ENCODE measurements around the gene RALA.

Gene RALA

DNA sequence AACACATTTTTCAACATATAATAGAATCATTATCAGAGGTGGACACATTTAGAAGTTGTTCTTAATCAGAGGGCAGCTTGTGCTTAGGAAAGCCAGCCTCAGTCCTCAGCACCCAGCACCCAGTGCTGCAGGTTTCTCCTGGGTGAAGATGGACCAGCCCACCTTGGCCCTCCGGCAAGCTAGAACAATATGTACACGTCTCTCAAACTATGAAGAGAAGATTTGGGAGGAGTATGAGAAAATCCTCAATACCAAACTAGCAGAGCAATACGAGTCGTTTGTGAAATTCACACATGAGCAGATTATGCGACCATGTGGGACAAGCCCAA, 13.5 kb upstream of the RALA start:
- no peak for DNase-seq (ENCODE audit: low read depth in 1 of 2, low spot score in 1 of 2)

DNA sequence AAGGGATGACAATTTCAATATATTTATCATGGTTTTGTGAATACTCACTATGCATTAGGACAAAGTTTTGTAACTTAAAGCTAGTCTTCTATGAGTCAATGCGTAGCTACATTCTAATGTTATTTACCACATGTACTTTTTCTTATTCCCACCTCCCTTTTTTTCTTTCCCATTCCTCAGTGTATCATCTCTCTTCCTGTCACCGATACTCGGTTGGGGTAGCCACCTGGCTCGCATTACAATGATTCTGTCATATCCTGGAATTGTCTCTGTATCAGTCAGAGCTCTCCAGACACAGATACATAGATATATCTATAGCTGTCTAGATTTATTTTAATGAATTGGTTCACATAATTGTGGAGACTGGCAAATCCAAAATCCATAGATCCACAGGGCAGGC, 9.8 kb upstream of the RALA start:
- DNase-seq (ENCODE audit: low read depth in 1 of 2, low spot score in 1 of 2) = no peak

DNA sequence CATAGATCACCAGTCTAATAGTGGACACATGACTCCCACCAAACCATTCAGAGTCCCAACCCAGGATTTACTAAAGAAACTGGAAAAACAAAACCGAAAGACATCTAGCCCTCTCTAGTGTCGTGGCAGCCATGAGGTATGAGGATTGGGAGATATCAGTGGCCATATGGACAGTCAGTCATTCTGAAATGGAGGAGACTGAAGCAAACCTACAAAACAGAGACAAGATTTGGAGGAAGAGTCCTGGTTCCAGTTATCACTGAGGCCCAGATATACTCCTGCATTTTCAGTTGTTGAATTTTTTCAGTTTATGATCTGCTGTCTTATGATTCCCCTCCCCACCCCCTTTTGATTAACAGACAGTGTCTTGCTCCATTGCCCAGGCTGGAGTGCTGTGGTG, 9.1 kb upstream of the RALA start:
- DNase-seq (ENCODE audit: low read depth in 1 of 2, low spot score in 1 of 2) = no peak

DNA sequence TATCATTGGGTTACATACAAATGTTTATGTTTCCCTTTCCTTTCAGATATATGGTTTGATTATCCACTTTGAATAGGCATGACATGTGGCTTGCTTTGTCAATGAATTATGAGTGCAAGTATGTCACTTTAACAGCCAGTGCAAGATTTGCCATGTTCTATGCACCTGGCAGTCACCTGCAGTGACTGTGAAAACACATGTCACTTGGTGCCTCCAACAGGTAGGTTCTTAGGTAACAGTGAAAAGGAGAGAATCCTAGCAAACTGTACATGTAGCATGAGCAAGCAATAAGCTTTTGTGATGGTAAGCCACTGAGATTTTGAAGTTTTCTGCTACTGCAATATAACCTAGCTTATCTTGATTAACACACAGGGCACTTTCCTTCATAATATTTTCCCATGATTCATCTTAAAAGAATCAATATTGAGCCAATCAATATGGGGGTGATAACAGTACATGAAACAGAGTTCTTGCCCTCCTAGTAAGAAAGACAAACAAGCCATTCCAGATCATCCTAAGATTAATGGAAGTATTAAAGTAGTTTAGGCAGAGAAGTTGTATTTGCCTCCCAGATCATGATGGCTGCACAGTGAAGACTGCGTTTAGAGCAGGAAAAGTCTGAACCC, 7.9 kb upstream of the RALA start:
- DNase-seq (ENCODE audit: low read depth in 1 of 2, low spot score in 1 of 2) = no peak

DNA sequence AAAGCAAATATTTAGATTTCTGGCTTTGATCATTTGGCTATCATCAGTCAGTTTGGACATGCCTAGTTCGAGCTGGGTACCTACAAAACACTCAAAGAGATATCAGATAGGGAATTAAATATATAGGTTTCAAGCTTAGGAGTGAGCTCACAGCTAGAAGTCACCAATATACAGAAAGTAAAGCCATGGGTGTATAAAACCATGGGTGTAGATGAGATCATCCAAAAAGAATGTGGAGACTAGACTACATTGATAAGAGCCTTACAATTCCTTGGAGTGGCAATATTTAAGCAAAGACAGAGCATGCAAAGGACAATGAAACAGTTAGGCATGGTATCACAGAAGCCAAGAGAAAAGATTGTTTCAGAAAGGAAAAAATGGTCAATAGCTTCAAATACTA, 7.2 kb upstream of the RALA start:
- no peak for DNase-seq (ENCODE audit: low read depth in 1 of 2, low spot score in 1 of 2)

DNA sequence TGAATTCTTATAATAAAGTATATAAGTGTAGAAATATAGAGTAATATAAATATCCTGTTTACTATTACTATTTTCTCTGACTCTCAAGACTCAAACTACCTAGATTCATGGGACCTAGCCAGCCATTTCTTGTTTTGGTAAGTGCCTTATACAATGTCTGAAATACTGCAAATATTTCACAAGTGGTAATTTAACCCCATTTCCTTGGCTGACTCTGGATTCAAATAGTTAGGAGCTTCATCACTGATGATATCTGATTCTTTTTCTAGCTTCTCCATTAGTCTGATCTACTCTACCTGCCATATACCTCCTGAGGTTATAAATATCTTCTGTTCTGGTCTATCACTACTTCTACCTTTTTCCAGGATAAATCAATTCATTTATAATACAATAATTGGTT, 6.4 kb upstream of the RALA start:
- no peak for DNase-seq (ENCODE audit: low read depth in 1 of 2, low spot score in 1 of 2)

DNA sequence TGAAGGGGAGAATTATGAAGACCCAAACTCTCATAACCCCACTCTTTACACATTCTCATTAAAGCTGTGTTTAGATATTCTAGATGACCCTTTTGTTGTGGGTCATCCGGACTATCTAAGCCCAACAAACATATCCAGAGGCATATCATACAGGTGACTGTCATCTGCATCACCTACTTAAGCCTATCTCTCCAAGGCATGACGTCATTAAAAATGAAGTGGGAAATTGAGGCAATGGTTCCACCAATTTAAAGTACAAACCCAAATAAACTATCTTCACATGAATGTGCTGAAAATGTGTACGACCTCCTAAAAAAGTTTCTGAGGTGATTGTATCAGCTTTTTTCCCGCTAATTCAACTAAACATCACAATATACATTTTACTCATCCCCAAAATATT, 4.5 kb upstream of the RALA start:
- no peak for DNase-seq (ENCODE audit: low read depth in 1 of 2, low spot score in 1 of 2)

DNA sequence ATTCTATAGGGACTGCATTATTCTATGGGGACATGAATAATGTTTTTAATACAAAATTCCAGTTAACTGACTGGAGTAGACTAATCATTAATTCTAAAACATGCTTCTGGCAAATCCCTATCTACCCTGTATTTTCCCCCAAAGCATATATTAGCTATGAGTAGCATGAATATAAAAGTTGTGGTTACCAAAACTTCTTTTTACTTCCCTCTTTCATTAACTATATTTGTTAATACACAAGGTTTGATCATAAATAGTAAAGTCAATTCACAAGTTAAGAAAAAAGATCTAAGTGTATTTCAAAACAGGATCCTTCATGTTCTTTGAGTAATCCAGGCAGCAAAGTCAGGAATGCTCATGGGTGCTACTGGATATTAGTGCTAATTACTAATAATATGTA, 2.9 kb upstream of the RALA start:
- no peak for DNase-seq (ENCODE audit: low read depth in 1 of 2, low spot score in 1 of 2)

DNA sequence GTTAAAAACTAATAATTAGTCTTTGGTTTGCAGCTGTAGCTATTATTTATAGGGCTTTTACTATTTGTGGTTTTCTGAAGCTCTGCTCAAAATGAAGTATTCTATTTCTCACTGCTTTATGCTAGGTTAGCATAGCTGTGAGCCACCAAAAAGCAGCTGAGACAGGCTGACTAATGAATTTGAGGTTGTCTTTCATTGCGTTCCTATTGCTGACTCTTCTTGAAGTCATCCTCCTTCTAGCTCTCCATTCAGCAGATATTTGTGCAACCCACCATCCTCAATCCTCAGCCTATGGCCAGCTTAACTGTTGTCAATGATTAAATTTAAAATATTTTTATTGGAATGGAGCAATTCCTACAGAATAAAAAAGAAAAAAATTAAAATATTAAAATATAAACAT, 2.1 kb upstream of the RALA start:
- DNase-seq (ENCODE audit: low read depth in 1 of 2, low spot score in 1 of 2) = no peak

DNA sequence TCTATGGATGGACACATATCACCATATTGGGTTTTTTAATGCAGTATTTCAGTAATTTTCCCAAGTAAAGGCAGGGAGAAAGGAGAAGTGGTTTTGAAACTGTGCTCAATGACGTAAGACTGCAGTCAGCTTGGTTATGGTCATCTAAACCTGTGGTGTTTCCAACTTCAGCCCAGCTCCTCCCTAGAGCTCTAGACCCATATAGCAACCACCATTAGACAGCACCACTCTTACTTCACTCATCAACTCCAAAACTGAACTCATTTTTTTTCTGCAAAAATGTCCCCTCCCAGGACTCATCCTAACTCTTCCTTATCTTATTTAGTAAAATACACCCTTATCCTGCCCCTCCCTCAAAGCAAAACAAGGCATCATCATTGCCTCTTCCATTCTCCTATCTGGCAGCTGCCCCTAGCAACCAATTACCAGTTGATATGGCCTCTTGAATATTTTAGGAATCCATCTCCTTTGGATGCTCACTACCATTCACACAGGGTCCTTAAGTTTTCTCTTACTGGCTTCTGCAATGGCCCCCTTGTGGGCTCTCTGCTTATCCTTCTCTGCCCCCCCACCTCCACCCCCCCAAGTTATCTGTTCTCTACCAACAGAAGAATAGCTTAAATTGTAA, 1.5 kb upstream of the RALA start:
- no peak for DNase-seq (ENCODE audit: low read depth in 1 of 2, low spot score in 1 of 2)

DNA sequence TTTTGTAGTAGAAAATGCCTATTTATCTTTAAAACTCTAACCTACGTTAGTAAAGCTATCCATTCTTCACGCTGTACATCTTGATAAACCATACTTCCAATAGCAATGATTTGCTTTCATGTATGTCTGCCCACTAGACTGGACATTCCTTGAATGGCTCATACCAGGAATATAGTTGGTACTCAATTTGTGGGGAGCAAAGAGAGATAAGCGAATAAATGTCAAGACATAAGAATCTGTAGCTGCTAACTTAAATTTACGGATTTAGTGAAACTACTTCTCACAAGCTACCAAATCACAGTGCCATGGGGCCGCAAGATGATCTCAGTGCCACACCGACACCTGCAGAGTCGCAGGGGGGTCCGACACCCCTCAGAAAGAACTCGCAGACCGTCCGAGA, 763 bp upstream of the RALA start:
- DNase-seq (ENCODE audit: low read depth in 1 of 2, low spot score in 1 of 2) = no peak

DNA sequence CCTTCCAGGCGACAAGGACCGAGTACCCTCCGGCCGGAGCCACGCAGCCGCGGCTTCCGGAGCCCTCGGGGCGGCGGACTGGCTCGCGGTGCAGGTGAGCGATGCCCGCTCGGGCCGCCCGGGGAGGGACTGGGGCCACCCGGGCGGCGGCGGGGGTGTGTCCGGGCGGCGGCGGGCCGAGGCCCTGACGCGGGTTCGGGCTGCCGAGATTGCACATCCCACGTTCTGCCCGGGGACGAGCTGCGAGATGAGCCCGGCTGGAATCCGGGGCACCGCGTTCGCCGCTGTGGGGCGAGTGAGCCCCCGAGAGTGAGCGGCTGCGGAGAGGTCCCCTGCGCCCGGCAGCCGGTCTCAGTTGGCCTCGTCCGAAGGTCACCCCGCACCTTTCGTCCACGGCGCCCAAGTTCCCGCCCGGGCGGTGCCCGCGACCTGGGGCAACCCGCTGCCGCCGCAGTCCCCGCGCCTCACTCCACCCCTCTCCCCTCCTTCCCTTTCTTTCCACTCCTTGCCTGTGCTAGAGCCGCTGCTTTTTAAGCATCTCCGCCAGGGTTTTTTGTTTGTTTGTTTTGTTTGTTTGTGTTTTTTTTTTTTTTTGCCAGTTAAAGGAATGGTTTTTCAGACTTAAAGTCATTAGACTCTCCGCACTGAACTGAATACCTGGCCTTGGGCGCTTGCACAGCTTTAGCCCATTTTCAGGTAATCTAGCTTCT, 515 bp downstream of the RALA start:
- DNase-seq (ENCODE audit: low read depth in 1 of 2, low spot score in 1 of 2) = peak in 1 of 2 donors; percentile 6

DNA sequence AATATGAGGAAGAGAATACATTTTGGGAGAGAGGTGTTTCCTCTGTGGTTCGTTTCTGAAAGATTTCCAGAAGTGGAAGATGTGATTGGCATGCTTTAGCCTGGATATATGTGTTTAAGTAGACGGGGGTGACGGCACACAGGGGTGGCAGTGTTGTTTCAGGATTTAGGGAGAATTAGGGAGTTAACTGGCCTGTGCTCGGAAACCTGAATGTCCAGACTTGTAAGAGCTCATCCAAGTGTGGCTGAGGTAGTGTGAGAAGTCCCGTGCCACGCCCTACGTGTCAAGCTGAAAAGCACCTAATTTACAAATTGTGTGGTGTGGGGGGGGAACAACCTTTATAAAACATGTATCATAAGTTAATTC, 1.1 kb downstream of the RALA start:
- DNase-seq (ENCODE audit: low read depth in 1 of 2, low spot score in 1 of 2) = no peak

DNA sequence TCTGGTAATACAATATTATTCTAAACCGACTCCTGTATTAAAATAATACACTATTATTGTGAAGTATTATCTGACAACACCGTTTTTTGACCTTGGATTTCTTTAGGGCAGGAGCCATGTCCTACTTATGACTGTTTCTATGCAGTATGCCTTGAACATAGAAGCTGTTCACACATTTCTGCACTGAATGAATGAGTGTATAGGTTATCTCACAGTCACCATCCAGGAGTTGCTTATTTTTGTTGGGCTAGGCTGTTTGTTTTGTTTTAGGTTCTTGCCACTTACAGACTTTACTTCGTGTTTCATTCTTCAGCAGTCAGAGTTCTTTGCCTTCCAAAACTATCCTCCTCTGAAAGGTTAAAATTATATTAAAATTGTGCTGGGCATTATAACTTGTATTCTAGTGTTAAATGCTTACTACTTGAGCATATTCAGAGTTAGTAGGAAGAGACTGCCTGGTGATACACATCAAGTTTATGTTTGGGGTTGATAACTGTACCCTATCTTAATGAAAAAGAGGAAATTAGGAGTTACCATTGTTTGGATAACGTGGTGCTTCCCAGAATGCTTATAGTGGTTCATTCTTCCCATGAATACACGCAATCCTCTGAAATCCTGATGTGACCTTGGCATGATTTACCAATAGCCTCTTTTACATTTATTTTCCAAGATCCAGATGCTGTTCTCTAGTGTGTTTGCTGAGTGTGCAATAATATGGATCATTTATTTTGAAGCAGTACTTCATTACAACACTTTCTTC, 1.7 kb downstream of the RALA start:
- no peak for DNase-seq (ENCODE audit: low read depth in 1 of 2, low spot score in 1 of 2)

DNA sequence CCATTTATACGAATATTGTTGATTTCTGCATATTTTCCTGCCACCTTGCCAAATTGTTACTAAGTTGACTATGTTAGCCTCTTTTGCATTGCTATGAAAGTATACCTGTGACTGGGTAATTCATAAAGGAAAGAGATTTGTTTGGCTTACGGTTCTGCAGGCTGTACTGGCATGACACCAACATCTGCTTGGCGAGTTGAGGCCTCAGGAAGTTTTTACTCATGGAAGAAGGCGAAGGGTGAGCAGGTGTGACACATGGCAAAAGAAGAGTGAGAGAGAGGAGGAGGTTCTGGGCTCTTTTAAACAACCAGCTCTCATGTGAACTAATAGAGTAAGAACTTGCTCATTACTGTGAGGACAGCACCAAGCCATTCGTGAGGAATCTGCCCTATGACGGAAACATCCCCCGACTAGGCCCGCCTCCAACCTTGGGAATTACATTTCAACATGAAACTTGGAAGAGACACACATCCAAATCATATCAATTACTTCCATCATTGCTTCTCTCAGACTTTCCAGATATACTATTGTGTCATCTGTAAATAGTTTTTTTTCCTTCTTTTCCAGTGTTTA, 8.4 kb downstream of the RALA start:
- DNase-seq (ENCODE audit: low read depth in 1 of 2, low spot score in 1 of 2) = no peak

DNA sequence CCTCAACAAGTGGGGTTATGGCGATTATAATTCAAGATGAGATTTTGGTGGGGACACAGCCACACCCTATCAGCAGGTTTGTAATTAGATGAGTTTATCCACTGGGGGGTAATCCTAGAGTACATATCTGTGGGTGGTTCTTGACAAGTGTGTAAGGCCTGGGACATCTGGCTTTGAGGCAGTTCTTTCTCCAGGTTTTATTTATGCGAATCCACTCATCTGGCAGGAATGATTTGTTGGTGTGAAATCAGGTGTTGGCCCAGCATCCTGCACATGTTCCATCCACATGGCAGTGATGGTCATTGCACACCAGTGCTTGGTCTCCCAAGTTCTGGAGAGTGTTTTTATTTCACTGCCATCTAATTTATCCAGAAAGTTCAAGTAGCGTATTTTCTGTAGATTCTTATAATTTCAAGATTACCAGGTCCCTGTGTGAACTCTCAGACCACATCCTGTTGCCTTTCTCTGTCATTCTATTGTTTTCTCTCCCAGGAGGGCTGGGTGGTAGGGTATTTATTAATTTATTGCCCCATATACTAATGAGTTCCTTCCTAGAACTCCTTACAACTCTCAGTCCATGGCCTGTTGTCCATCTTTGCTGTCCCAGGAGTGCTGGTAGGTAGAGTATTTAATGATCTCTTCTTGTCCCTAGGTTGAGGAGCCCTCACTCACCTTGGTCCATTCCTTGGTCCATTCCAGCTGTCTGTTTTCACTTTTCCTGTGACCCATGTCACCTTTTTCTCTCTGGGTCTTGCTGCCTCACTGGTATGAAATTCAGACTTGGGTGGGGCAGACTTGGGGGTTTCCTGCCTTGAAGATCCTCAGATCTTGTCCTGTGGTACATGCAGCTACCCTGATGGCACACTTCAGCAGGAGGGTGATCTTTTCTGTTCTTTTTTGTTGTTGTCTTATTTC, 10.4 kb downstream of the RALA start:
- no peak for DNase-seq (ENCODE audit: low read depth in 1 of 2, low spot score in 1 of 2)

DNA sequence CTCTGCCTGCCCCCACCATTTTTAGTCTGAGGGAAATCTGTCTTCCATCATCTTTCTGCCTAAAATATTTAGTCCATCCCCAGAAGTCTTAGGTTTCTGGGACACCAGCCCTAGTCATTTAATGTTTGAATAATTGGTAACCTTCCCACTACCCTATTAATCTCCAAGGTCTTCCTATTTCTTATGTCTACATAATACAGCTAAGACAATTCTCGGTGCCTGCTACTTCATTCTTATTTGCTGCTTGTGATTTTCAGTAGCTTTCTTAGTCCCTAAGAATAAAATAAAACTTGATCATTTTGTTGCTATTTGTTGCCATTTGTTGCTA, 11.1 kb downstream of the RALA start:
- DNase-seq (ENCODE audit: low read depth in 1 of 2, low spot score in 1 of 2) = no peak

DNA sequence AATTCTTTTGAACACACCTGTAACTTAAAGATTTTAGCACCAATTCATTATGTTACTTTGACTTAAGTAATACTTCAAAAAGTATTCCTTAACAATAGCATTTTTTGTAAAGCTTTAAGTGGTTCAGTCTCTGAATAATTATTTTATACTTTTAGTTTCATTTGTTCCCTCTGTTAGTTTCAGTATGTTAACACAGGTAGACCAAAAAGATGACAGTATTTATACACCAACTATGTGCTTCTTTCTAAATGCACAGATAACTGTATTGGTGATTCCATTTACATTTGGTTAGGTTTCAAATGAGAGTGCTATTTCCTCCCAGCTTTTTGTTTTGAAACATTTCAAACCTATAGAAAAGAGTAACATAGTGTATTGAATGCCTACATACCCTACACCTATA, 14.0 kb downstream of the RALA start:
- DNase-seq (ENCODE audit: low read depth in 1 of 2, low spot score in 1 of 2) = no peak

DNA sequence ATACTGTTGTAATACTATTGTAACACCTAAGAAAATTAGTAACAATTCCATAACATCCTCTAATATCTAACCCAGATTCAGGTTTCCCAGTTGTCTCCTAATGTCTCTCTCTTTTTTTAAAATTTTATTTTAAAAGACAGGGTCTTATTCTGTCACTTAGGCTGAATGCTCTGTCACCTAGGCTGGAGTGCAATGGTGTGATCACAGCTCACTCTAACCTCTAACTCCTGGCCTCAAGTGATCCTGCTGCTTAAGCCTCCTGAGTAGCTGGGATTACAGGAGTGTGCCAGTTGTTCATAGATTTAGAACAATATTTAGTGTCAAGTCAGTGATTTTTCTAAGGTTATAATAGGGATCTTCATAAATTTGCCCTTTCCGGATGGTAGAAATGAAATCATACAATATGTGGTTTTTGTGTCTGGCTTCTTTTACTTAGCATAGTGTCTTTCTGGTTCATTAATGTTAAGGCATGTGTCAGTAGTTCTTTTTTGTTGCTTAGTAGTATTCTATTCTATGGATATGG, 14.7 kb downstream of the RALA start:
- DNase-seq (ENCODE audit: low read depth in 1 of 2, low spot score in 1 of 2) = no peak

DNA sequence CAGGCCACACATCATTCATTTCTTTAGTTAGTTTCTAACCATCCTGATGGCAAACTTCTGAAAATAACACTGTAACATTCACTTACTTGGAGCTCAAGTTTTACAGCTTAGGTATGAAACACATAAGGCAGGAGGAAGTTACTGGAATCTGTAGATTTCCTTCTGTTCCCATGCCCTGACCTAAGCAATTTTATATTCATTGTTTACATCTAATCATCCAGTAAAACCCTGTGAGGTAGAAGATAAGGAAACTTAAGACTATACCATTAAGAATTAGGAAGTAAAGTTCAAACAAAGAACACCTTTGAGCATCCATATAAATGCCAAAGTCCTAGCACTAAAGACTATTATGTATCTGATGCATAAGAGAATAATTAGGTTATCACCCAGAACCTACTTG, 19.5 kb downstream of the RALA start:
- DNase-seq (ENCODE audit: low read depth in 1 of 2, low spot score in 1 of 2) = no peak

DNA sequence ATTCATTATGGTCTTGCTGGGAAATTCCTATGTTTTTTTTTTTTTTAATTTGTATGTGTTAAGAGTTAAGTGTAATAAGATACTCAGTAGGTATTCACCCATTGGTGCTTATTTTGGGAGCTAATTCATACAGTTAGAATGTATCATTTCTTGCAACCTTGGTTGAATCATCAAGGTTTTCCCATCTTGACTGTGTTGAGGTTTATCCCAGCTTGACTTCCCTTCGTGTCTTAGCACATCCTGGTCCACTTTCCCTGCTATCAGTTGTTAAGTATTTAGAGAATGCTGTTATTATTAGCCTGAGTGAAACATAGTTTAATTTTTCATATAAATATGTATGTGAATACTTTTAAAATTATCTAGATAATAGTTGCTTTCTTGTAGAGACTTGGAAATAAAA, 20.8 kb downstream of the RALA start:
- DNase-seq (ENCODE audit: low read depth in 1 of 2, low spot score in 1 of 2) = no peak
